Neural cell (in vitro differentiated cells): ENCODE results near the gene URB1. TPM values are rescaled to one million over a fixed set of nuclear protein-coding genes. Genes with fewer than 3 reads are reported as not detected.

Experiments
- H2AFZ ChIP-seq: fragments of 200-600, 300-800 bp; sonication (generic), shearing (Covaris generic); 2 replicates; pipeline ENCODE4 v1.6.0; 2014; ENCODE audit warnings: low read depth, mild to moderate bottlenecking, antibody characterized with exemption, low read length, moderate library complexity
- H3F3A ChIP-seq: fragments of 200-600 bp; shearing (Covaris generic); 2 replicates; pipeline ENCODE4 v1.6.1; 2016; ENCODE audit warnings: mild to moderate bottlenecking, moderate library complexity, mixed read lengths, antibody characterized with exemption, low read length; ENCODE audit not compliant: insufficient read depth, poor library complexity, severe bottlenecking
- H3K27ac ChIP-seq: fragments of 200-600, 300-800 bp; sonication (generic), shearing (Covaris generic); 2 replicates; pipeline ENCODE4 v1.5.1; 2014; ENCODE audit warnings: mild to moderate bottlenecking, low read length, moderate library complexity
- H3K27me3 ChIP-seq: fragments of 300-800, 200-600 bp; sonication (generic), shearing (Covaris generic); 2 replicates; pipeline ENCODE4 v1.6.0; 2014; ENCODE audit warnings: mild to moderate bottlenecking, low read depth, low read length, moderate library complexity; ENCODE audit not compliant: insufficient read depth
- H3K36me3 ChIP-seq: fragments of 300-800, 200-600 bp; sonication (generic), shearing (Covaris generic); 2 replicates; pipeline ENCODE4 v1.5.1; 2014; ENCODE audit warnings: mild to moderate bottlenecking, antibody characterized with exemption, low read length, moderate library complexity; ENCODE audit not compliant: insufficient read depth
- H3K4me2 ChIP-seq: fragments of 300-800, 200-600 bp; sonication (generic), shearing (Covaris generic); 2 replicates; pipeline ENCODE4 v1.6.0; 2014; ENCODE audit warnings: mild to moderate bottlenecking, low read length
- H3K4me3 ChIP-seq: fragments of 300-800, 200-600 bp; sonication (generic), shearing (Covaris generic); 2 replicates; pipeline ENCODE4 v1.5.1; 2014; ENCODE audit warnings: mild to moderate bottlenecking, low read length, moderate library complexity
- H3K79me2 ChIP-seq: fragments of 200-600 bp; shearing (Covaris generic); replicated peaks from 2 replicates; pipeline ENCODE4 v1.6.0; 2014; ENCODE audit warnings: mild to moderate bottlenecking, low read length, moderate library complexity; ENCODE audit not compliant: insufficient read depth
- H3K9ac ChIP-seq: fragments of 300-800, 200-600 bp; sonication (generic), shearing (Covaris generic); 2 replicates; pipeline ENCODE4 v1.6.1; 2016; ENCODE audit warnings: mild to moderate bottlenecking, low read length, mixed read lengths
- H3K9me2 ChIP-seq: fragments of 200-600 bp; shearing (Covaris generic); 2 replicates; pipeline ENCODE4 v1.6.1; 2016; ENCODE audit warnings: mild to moderate bottlenecking, low read length, mixed read lengths; ENCODE audit not compliant: insufficient read depth
- H3K9me3 ChIP-seq: fragments of 200-600, 300-800 bp; sonication (generic), shearing (Covaris generic); 2 replicates; pipeline ENCODE4 v1.6.1; 2016; ENCODE audit warnings: mild to moderate bottlenecking, mixed run types, low read length, moderate library complexity, mixed read lengths
- H4K20me1 ChIP-seq: fragments of 200-600 bp; shearing (Covaris generic); 2 replicates; pipeline ENCODE4 v1.6.1; 2016; ENCODE audit warnings: mild to moderate bottlenecking, mixed run types; ENCODE audit not compliant: insufficient read depth
- EP300 ChIP-seq: fragments of 450-650 bp; conservative IDR thresholded peaks from 2 replicates; pipeline ENCODE4 v1.6.1; 2014; ENCODE audit warnings: antibody characterized with exemption, mild to moderate bottlenecking, moderate library complexity; ENCODE audit not compliant: poor library complexity, severe bottlenecking
- MXI1 ChIP-seq: fragments of 450-650 bp; conservative IDR thresholded peaks from 2 replicates; pipeline ENCODE4 v1.6.1; 2014; ENCODE audit warnings: antibody characterized with exemption, mild to moderate bottlenecking; ENCODE audit not compliant: poor library complexity, severe bottlenecking
- POLR2AphosphoS5 ChIP-seq: IDR thresholded peaks from 2 replicates; pipeline ENCODE4 v1.6.1; 2012
- SMC3 ChIP-seq: fragments of 450-650 bp; conservative IDR thresholded peaks from 2 replicates; pipeline ENCODE4 v1.6.1; 2014; ENCODE audit warnings: antibody characterized with exemption, mild to moderate bottlenecking, moderate library complexity; ENCODE audit not compliant: poor library complexity
- TAF1 ChIP-seq: IDR thresholded peaks from 2 replicates; pipeline ENCODE4 v1.6.1; 2012; ENCODE audit warnings: low read depth
- polyA plus RNA-seq: library from polyadenylated mRNA; depleted of rRNA; stranded (reverse); fragments of >200 nt; gene quantifications from 2 replicates; pipeline ENCODE4 v1.2.3, GENCODE V29; 2014
- TF ChIP-seq, protein P1 (sequence below): fragments of 450-650 bp; IDR thresholded peaks from 2 replicates; pipeline ENCODE4 v1.5.1; 2014; ENCODE audit warnings: antibody characterized with exemption, mild to moderate bottlenecking, moderate library complexity; ENCODE audit not compliant: poor library complexity, severe bottlenecking
- TF ChIP-seq, protein P2 (sequence below): IDR thresholded peaks from 2 replicates; pipeline ENCODE4 v1.6.1; 2012; ENCODE audit warnings: borderline replicate concordance

URB1 gene
- polyA plus RNA-seq, 1 donor from 2014 or later: 4.4 TPM

DNA sequence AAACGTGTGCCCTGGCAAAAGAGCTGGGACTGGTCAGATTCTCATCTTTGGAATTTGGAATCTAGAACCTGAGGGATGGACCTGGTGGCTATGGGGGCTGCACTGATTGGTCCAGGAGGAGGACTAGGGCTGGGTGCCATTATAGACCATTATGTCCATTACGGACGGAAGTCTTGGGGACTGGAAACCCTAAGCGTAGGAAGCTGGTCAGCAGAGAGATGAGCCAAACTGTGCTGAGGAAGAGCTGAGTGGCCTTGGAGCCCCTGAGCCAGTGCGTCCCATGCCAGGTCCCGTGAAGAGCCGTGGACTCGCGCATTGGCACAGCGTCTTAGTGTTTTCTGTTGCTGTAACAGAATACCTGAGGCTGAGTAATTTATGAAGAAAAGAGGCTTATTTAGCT, 84.1 kb downstream of the URB1 start:
- Histone ChIP-seq H3K9ac (no peak overlapping the region), H3K4me2 (no peak overlapping the region), H2AFZ (no peak overlapping the region), H4K20me1 (no peaks in the 10 kb centered on the region), H3K27ac (no peak overlapping the region), H3K9me2 (no peaks in the 10 kb centered on the region), H3K36me3 (no peaks in the 10 kb centered on the region), H3K27me3 (no peaks in the 10 kb centered on the region), H3K4me3 (no peak overlapping the region), H3K79me2 (no peaks in the 10 kb centered on the region), H3K9me3 (no peaks in the 10 kb centered on the region), H3F3A (no peaks in the 10 kb centered on the region)
- TF ChIP-seq, protein P1, sequence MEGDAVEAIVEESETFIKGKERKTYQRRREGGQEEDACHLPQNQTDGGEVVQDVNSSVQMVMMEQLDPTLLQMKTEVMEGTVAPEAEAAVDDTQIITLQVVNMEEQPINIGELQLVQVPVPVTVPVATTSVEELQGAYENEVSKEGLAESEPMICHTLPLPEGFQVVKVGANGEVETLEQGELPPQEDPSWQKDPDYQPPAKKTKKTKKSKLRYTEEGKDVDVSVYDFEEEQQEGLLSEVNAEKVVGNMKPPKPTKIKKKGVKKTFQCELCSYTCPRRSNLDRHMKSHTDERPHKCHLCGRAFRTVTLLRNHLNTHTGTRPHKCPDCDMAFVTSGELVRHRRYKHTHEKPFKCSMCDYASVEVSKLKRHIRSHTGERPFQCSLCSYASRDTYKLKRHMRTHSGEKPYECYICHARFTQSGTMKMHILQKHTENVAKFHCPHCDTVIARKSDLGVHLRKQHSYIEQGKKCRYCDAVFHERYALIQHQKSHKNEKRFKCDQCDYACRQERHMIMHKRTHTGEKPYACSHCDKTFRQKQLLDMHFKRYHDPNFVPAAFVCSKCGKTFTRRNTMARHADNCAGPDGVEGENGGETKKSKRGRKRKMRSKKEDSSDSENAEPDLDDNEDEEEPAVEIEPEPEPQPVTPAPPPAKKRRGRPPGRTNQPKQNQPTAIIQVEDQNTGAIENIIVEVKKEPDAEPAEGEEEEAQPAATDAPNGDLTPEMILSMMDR: no peak
- TF ChIP-seq SMC3 (no peak), TAF1 (no peak), POLR2AphosphoS5 (no peak), EP300 (no peak), MXI1 (no peak)
- TF ChIP-seq, protein P2, sequence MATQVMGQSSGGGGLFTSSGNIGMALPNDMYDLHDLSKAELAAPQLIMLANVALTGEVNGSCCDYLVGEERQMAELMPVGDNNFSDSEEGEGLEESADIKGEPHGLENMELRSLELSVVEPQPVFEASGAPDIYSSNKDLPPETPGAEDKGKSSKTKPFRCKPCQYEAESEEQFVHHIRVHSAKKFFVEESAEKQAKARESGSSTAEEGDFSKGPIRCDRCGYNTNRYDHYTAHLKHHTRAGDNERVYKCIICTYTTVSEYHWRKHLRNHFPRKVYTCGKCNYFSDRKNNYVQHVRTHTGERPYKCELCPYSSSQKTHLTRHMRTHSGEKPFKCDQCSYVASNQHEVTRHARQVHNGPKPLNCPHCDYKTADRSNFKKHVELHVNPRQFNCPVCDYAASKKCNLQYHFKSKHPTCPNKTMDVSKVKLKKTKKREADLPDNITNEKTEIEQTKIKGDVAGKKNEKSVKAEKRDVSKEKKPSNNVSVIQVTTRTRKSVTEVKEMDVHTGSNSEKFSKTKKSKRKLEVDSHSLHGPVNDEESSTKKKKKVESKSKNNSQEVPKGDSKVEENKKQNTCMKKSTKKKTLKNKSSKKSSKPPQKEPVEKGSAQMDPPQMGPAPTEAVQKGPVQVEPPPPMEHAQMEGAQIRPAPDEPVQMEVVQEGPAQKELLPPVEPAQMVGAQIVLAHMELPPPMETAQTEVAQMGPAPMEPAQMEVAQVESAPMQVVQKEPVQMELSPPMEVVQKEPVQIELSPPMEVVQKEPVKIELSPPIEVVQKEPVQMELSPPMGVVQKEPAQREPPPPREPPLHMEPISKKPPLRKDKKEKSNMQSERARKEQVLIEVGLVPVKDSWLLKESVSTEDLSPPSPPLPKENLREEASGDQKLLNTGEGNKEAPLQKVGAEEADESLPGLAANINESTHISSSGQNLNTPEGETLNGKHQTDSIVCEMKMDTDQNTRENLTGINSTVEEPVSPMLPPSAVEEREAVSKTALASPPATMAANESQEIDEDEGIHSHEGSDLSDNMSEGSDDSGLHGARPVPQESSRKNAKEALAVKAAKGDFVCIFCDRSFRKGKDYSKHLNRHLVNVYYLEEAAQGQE: no peak

DNA sequence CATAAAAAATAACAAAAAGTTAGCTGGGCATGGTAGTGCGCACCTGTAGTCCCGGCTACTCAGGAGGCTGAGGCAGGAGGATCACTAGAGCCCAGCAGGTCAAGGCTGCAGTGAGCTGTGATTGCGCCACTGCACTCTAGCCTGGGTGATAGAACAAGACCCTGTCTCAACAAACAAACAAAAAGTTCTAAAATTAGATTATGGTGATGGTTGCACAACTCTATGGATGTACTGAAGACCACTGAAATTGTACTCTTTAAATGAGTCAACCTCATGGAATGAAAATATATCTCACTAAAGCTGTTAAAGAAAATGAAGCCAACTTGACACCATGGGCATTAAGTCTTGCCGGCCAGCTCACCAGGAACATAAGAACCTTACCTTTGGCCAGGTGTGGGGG, 85.1 kb downstream of the URB1 start:
- Histone ChIP-seq H3K27ac (no peak overlapping the region), H3K36me3 (no peaks in the 10 kb centered on the region), H3F3A (no peaks in the 10 kb centered on the region), H3K9ac (no peak overlapping the region), H3K9me2 (no peaks in the 10 kb centered on the region), H3K4me2 (no peak overlapping the region), H3K27me3 (no peaks in the 10 kb centered on the region), H3K4me3 (no peak overlapping the region), H2AFZ (no peak overlapping the region), H3K79me2 (no peaks in the 10 kb centered on the region), H3K9me3 (no peaks in the 10 kb centered on the region), H4K20me1 (no peaks in the 10 kb centered on the region)
- TF ChIP-seq TAF1 (no peak), POLR2AphosphoS5 (no peak)
- TF ChIP-seq, protein P1: no peak
